GM18505 (cell line): ENCODE results near the gene DNTTIP2.
"Not testable (repeated sequence)": the region's sequence is repeated elsewhere in the genome, so short reads cannot be mapped to it uniquely, and the experiment has no call there.

Experiments used
- ATAC-seq: cut with Tn5 transposase; IDR thresholded peaks from one replicate; pipeline ENCODE4 v1.9.1; 2021; ENCODE audit not compliant: unreplicated experiment
- POLR2A ChIP-seq: IDR thresholded peaks from 4 replicates; pipeline ENCODE4 v1.6.1; 2011; ENCODE audit warnings: borderline replicate concordance; ENCODE audit not compliant: insufficient read depth, insufficient read length; ENCODE audit errors: extremely low read depth

The DNTTIP2 gene

GRCh38 chr1:93841771-93842170 lies 37.2 kb downstream of the DNTTIP2 start:
- no peak for TF ChIP-seq POLR2A
- no peak for ATAC-seq

DNA sequence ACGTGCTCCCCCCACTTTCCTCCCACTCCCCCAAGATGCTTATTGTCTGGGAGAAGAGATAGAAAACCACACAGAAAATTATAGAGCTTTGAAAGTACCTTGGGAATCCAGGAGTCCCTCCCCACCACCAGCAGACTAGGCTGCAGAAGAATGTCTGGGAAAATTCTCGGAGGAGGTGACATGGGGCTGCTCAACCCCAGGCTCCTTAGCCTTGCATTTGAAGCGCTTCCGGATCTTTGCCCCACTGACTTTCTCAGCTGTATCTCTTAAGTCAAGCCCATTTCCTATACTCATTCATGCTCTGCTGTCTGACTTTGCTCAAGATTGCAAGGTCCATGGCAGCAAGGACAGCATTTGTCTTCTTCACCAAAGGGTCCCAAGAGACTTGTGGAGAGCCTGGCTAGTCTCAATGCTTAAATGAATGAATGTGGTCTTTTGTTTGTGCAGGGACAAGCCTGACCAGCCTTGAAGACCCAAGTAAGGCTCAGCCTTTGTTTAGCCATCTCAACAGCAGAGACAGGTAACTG lies 38.0 kb downstream of the DNTTIP2 start:
- no peak for ATAC-seq
- TF ChIP-seq POLR2A = no peak

DNA sequence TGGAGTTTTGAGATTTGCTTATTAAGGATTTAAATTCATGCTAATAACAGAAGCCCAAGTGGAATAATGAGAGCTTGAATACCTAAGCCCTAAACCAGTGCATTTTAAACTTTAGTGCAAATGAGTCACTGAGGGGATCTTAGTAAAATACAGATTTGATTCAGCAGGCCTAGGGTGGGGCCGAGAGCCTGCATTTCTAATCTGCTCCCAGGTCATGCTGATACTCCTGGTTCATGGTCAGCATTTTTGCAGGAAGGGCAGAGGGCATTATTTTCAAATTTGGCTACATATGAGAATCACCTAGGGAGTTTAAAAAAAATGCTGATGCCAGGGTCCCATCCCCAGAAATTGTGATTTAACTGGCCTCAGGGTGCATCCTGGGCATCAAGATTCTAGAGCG lies 39.3 kb downstream of the DNTTIP2 start:
- ATAC-seq = no peak
- TF ChIP-seq POLR2A = no peak

DNA sequence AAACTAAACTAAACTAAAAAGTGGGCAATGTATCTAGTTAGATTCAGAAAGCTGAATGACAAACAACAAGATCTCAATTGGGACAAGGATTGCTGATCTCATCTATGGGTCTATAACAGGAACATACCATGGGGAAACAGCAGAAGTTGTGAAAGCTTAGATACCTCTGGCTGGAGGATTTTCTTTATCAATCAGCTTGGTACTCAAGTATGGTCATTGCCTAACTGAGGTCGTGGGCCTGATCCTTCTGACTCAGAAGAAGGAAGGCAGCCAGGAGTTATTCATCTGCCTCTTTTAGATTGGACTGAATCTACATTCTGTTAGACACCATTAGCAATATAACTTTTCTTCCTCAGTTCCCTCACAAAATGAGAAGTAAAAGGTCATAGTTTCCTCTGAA lies 39.7 kb downstream of the DNTTIP2 start:
- TF ChIP-seq POLR2A = no peak
- ATAC-seq = no peak

DNA sequence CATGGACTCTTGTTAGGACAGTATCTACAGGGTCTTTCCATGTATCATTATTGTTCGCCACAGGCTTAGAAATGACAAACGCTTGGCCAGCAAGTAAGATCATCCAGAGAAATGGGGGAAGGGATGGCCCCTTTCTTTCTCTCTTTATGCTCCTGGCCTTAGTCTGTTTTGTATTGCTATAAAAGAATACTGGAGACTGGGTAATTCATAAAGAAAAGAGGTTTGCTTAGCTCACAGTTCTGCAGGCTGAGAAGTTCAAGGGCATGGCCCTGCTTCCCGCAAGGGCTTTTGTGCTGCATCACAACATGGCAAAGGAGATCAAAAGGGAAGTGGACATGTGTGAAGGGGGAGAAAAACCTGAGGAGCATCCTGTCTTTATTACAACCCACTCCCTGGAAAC lies 41.0 kb downstream of the DNTTIP2 start:
- no peak for TF ChIP-seq POLR2A
- no peak for ATAC-seq

DNA sequence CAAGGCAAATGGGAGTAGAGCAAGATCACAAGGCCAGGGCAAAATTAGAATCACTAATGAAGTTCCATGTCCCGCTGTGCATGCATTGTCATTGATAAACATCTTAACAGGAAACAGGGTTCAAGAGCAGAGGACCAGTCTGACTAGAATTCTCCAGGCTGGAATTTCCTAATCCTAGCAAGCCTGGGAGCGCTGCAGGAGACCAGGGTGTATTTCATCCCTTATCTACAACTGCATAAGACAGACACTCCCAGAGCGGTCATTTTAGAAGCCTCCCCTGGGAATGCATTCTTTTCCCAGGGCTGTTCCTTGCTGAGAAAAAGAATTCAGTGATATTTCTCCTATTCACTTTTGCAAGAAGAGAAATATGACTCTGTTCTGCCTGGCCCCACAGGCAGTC lies 45.7 kb downstream of the DNTTIP2 start:
- ATAC-seq = not testable (repeated sequence)

- ATAC-seq = no peak
- no peak for TF ChIP-seq POLR2A
These were observed 49.9 kb downstream of the DNTTIP2 start for GRCh38 chr1:93829061-93829460.

DNA sequence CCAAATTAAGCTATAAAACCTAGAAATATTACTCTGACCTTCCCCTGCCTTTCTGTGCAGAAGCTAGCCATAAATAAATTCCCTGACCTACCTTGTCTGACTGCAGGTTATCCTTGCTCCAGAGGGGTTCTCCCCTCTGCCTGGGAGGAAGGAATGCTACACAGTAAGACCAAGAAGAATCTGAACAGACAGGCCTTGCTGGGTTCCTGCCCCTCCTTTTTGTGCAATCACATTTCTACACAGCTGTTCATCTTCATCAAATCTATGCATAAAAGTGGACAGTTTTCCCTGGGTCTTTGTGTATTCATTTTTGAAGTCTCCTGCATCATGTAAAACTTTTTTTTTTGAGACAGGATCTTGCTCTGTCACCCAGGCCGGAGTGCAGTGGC lies 50.6 kb downstream of the DNTTIP2 start:
- no peak for TF ChIP-seq POLR2A
- ATAC-seq = no peak

DNA sequence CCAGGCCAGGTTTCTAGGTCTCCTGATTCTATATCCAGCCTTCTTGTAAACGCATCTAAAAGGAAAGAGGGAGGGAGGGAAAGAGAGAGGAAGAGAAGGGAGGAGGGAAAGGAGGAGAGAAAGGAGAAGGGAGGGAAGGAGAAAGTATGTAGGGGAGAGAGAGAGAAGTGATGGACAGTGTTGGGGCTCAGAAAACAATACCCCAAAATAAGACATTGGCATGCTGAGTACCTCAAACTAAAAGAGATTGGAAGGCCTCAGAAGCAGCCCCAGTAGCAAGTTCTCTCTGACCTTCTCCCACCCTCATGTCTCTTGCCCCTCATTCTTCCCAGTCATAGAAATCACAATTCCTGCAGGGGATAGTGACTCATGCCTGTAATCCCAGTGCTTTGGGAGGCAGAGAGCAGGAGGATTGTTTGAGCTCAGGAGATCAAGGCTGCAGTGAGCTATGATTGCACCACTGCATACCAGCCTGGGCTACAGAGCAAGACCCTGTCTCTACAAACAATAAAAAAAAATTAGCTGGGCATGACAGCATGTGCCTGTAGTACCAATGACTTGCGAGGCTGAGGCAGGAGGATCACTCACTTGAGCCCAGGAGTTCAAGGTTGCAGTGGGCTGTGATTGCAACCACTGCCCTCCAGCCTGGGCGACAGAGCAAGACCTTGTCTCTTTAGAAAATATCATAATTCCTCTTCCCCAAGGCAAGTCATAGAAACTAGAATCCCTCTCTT lies 51.2 kb downstream of the DNTTIP2 start:
- TF ChIP-seq POLR2A = no peak
- ATAC-seq = no peak

DNA sequence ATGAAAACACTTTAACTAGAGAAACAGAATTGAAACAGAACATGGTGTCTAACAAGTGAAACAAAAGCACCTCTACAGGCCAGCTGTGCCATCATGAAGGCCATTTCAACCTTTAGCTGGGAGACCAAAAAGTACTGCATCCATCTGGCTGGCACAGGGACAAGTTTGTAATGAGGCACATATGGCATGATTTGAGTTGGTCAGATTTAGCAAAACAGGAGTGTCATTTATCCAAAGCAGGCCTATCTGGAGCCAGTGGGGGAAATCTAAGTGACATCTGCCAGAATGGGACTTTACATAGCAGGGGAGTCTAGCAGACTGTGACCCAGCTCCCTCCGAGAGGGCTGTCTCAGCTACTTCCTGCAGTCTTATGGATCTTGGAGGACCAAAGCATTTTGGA lies 51.9 kb downstream of the DNTTIP2 start:
- ATAC-seq = no peak
- TF ChIP-seq POLR2A = no peak

DNA sequence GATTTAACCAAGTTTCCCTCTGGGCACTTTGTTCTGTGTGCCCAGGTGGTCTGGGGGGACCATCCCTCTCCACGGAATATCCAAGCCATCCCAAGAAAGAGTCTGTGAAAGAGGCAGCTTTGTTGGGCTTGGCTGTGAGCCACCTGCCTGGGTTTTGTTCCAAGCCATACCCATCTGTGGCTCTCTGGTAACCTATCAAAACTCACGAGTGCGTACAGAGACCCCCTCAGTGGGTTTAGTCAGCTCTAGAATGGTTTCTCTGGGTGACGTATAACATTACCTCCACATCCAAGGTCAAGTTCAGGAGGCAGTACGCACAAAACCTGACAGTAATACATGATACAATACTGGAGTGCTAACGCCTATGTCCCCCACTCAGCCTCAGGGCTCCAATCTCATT lies 54.2 kb downstream of the DNTTIP2 start:
- no peak for TF ChIP-seq POLR2A
- no peak for ATAC-seq

DNA sequence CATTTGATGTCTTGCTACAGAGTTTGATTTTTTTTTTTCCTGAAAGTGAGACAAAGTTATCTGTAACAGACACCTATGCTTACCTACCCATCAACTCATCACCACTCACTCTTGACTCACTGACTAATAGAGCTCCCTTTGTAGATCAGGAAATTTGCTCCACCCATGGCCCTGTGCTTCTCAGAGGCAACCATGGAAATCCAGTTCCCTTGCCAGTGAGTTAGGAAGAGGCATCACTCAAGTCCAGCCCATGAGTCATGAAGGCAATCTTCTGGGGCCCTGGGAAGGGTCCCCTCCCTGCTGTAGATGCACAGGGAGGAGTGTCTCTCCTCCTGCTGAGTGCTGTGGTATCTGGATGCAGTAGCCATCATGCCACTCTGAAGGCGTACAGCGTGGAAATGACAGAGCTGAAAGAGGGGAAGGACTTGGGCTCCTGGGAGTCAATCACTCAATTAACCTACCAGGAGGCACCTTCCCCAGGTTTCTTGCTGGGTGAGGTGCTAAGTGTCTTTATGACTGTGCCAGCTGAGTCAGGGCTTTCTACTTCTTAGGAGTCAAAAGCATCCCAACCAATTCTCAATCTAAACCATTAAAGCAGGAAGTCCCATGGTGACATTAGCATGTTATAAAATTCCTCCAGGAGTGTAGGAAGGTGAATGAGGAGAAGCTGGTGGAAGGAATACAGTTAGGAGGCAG lies 56.1 kb downstream of the DNTTIP2 start:
- no peak for TF ChIP-seq POLR2A
- ATAC-seq = no peak

GRCh38 chr1:93821423-93822144 lies 57.4 kb downstream of the DNTTIP2 start:
- TF ChIP-seq POLR2A = no peak
- ATAC-seq = no peak
